Activated T-cell treated with anti-CD3 and anti-CD28 coated beads, Interleukin-2, amount 50 U/mL, for 4 hours (primary cell): ENCODE data around the gene PPEF2. TPM values are rescaled to one million over a fixed set of nuclear protein-coding genes. Genes with fewer than 3 reads are reported as not detected.
"Not testable (repeated sequence)": the region's sequence is repeated elsewhere in the genome, so short reads cannot be mapped to it uniquely, and the experiment has no call there.

ENCODE experiments used
- ATAC-seq, 2 donors: fragments of 200-7000 bp; cut with Tn5 transposase; one replicate each; pipeline ENCODE4 v1.10.0; 2021
- DNase-seq: peaks from one replicate; pipeline ENCODE4 v3.0.0-alpha.2; 2020
- H3K27me3 Mint-ChIP-seq: one replicate; pipeline ENCODE4 v1.8.0; 2021; ENCODE audit warnings: low read depth, mixed read lengths
- H3K36me3 Mint-ChIP-seq: one replicate; pipeline ENCODE4 v1.8.0; 2022; ENCODE audit warnings: mixed read lengths; ENCODE audit not compliant: insufficient read depth
- H3K4me1 Mint-ChIP-seq: one replicate; pipeline ENCODE4 v1.8.0; 2021; ENCODE audit warnings: low read depth, mixed read lengths
- H3K4me3 Mint-ChIP-seq: one replicate; pipeline ENCODE4 v1.8.0; 2021; ENCODE audit warnings: mild to moderate bottlenecking, moderate library complexity, mixed read lengths
- H3K9me3 Mint-ChIP-seq: one replicate; pipeline ENCODE4 v1.8.0; 2021; ENCODE audit warnings: mixed read lengths
- total RNA-seq, 3 donors: library from RNA; stranded (reverse); gene quantifications; one replicate each; pipeline ENCODE4 v1.2.1, GENCODE V29; 2021

PPEF2 gene
- total RNA-seq, 3 donors from 2014 or later, result not detected

- H3K9me3 Mint-ChIP-seq, result no peaks in the 10 kb centered on the region
- H3K4me1 Mint-ChIP-seq, result no peaks in the 10 kb centered on the region
- DNase-seq, result no peak
- ATAC-seq, result no peak
- no peaks in the 10 kb centered on the region for H3K36me3 Mint-ChIP-seq
- peaks cover 2% of the 10 kb centered on the region for H3K27me3 Mint-ChIP-seq
- no peak overlapping the region for H3K4me3 Mint-ChIP-seq
These were observed 24.0 kb downstream of the PPEF2 start for GRCh38 chr4:75878246-75878756.

GRCh38 chr4:75876218-75876617 lies 26.0 kb downstream of the PPEF2 start:
- no peak for ATAC-seq
- no peak for DNase-seq
- Mint-ChIP-seq H3K36me3 (no peaks in the 10 kb centered on the region), H3K27me3 (peaks cover 2% of the 10 kb centered on the region), H3K9me3 (no peaks in the 10 kb centered on the region), H3K4me1 (no peaks in the 10 kb centered on the region), H3K4me3 (no peak overlapping the region)

GRCh38 chr4:75869100-75869499 lies 33.2 kb downstream of the PPEF2 start:
- no peak for ATAC-seq

GRCh38 chr4:75867130-75867529 lies 35.1 kb downstream of the PPEF2 start:
- Mint-ChIP-seq H3K4me1 (no peaks in the 10 kb centered on the region), H3K4me3 (no peak overlapping the region), H3K36me3 (no peaks in the 10 kb centered on the region), H3K27me3 (no peaks in the 10 kb centered on the region), H3K9me3 (no peaks in the 10 kb centered on the region)
- DNase-seq, result no peak
- no peak for ATAC-seq

More at GRCh38 chr4:75869100-75869499, 33.2 kb downstream of the PPEF2 start:
- Mint-ChIP-seq H3K36me3 (no peaks in the 10 kb centered on the region), H3K4me3 (no peak overlapping the region), H3K4me1 (no peaks in the 10 kb centered on the region), H3K9me3 (no peaks in the 10 kb centered on the region), H3K27me3 (no peaks in the 10 kb centered on the region)
- DNase-seq, result no peak

GRCh38 chr4:75860606-75861005 lies 41.6 kb downstream of the PPEF2 start:
- ATAC-seq, result no peak
- no peaks in the 10 kb centered on the region for H3K36me3 Mint-ChIP-seq
- H3K4me1 Mint-ChIP-seq, result no peaks in the 10 kb centered on the region

GRCh38 chr4:75858721-75859120 lies 43.5 kb downstream of the PPEF2 start:
- H3K4me3 Mint-ChIP-seq, result no peak overlapping the region
- H3K4me1 Mint-ChIP-seq, result no peaks in the 10 kb centered on the region
- H3K36me3 Mint-ChIP-seq, result no peaks in the 10 kb centered on the region
- no peaks in the 10 kb centered on the region for H3K9me3 Mint-ChIP-seq
- ATAC-seq (no peak), DNase-seq (no peak)
- H3K27me3 Mint-ChIP-seq, result peaks cover 7% of the 10 kb centered on the region

More at GRCh38 chr4:75860606-75861005, 41.6 kb downstream of the PPEF2 start:
- Mint-ChIP-seq H3K4me3 (no peak overlapping the region), H3K9me3 (no peaks in the 10 kb centered on the region), H3K27me3 (peaks cover 4% of the 10 kb centered on the region)
- no peak for DNase-seq

GRCh38 chr4:75849461-75849860 lies 52.8 kb downstream of the PPEF2 start:
- ATAC-seq (no peak), DNase-seq (no peak)
- H3K36me3 Mint-ChIP-seq, result no peaks in the 10 kb centered on the region
- no peak overlapping the region for H3K4me3 Mint-ChIP-seq
- no peaks in the 10 kb centered on the region for H3K9me3 Mint-ChIP-seq
- peaks cover 15% of the 10 kb centered on the region for H3K27me3 Mint-ChIP-seq
- peaks cover 2% of the 10 kb centered on the region for H3K4me1 Mint-ChIP-seq

GRCh38 chr4:75848891-75849290 lies 53.4 kb downstream of the PPEF2 start:
- H3K9me3 Mint-ChIP-seq, result no peaks in the 10 kb centered on the region
- ATAC-seq (peak; percentile 30 to 49), DNase-seq (no peak)

GRCh38 chr4:75848171-75848760 lies 54.0 kb downstream of the PPEF2 start:
- H3K27me3 Mint-ChIP-seq, H3K36me3 Mint-ChIP-seq, H3K4me3 Mint-ChIP-seq: not testable (repeated sequence)

More at GRCh38 chr4:75848891-75849290, 53.4 kb downstream of the PPEF2 start:
- Mint-ChIP-seq H3K27me3 (peaks cover 14% of the 10 kb centered on the region), H3K4me1 (peaks cover 2% of the 10 kb centered on the region), H3K36me3 (no peaks in the 10 kb centered on the region), H3K4me3 (no peak overlapping the region)

GRCh38 chr4:75845992-75846391 lies 56.3 kb downstream of the PPEF2 start:
- no peak for DNase-seq
- peaks cover 2% of the 10 kb centered on the region for H3K4me1 Mint-ChIP-seq
- no peak for ATAC-seq
- no peak overlapping the region for H3K4me3 Mint-ChIP-seq
- H3K36me3 Mint-ChIP-seq, result no peaks in the 10 kb centered on the region
- peaks cover 3% of the 10 kb centered on the region for H3K27me3 Mint-ChIP-seq
- H3K9me3 Mint-ChIP-seq, result no peaks in the 10 kb centered on the region

More at GRCh38 chr4:75848171-75848760, 54.0 kb downstream of the PPEF2 start:
- H3K4me1 Mint-ChIP-seq, H3K9me3 Mint-ChIP-seq, DNase-seq: not testable (repeated sequence)
- ATAC-seq, result peak; percentile 58 to 72

GRCh38 chr4:75844151-75844662 lies 58.0 kb downstream of the PPEF2 start:
- Mint-ChIP-seq H3K4me3 (no peak overlapping the region), H3K36me3 (no peaks in the 10 kb centered on the region), H3K9me3 (no peaks in the 10 kb centered on the region), H3K4me1 (no peaks in the 10 kb centered on the region), H3K27me3 (no peaks in the 10 kb centered on the region)
- no peak for DNase-seq
- no peak for ATAC-seq

- DNase-seq, result no peak
- no peaks in the 10 kb centered on the region for H3K36me3 Mint-ChIP-seq
- H3K9me3 Mint-ChIP-seq, result no peaks in the 10 kb centered on the region
- no peak overlapping the region for H3K4me3 Mint-ChIP-seq
- no peaks in the 10 kb centered on the region for H3K4me1 Mint-ChIP-seq
- ATAC-seq, result no peak
- no peaks in the 10 kb centered on the region for H3K27me3 Mint-ChIP-seq
These were observed 58.7 kb downstream of the PPEF2 start for GRCh38 chr4:75843596-75843995.

GRCh38 chr4:75841641-75842520 lies 60.4 kb downstream of the PPEF2 start:
- H3K9me3 Mint-ChIP-seq, result no peaks in the 10 kb centered on the region
- H3K36me3 Mint-ChIP-seq, result no peaks in the 10 kb centered on the region
- ATAC-seq (no peak), DNase-seq (no peak)
- H3K4me1 Mint-ChIP-seq, result no peaks in the 10 kb centered on the region
- H3K27me3 Mint-ChIP-seq, result no peaks in the 10 kb centered on the region
- no peak overlapping the region for H3K4me3 Mint-ChIP-seq

- peaks cover 2% of the 10 kb centered on the region for H3K27me3 Mint-ChIP-seq
- H3K9me3 Mint-ChIP-seq, result no peaks in the 10 kb centered on the region
- no peaks in the 10 kb centered on the region for H3K4me1 Mint-ChIP-seq
- H3K36me3 Mint-ChIP-seq, result no peaks in the 10 kb centered on the region
- H3K4me3 Mint-ChIP-seq, result no peak overlapping the region
- DNase-seq, result no peak
- no peak for ATAC-seq
These were observed 67.5 kb downstream of the PPEF2 start for GRCh38 chr4:75834772-75835154.
